Renal pelvis (tissue), 4 donors: ENCODE data around the gene SNX22. TPM values are rescaled to one million over a fixed set of nuclear protein-coding genes. Genes with fewer than 3 reads are reported as not detected.

Experiments used
- DNase-seq: peaks from one replicate; pipeline ENCODE4 v3.0.0-alpha.2; 2013
- polyA plus RNA-seq, 3 donors: library from polyadenylated mRNA; unstranded; fragments of 120-200 nt; gene quantifications; one replicate each; pipeline ENCODE4 v1.2.1, GENCODE V29; 2013; ENCODE audit not compliant: insufficient read length in 3 of 3

The SNX22 gene
- polyA plus RNA-seq, 3 donors = 1.3 to 2.5 (median 2.5) TPM

DNA sequence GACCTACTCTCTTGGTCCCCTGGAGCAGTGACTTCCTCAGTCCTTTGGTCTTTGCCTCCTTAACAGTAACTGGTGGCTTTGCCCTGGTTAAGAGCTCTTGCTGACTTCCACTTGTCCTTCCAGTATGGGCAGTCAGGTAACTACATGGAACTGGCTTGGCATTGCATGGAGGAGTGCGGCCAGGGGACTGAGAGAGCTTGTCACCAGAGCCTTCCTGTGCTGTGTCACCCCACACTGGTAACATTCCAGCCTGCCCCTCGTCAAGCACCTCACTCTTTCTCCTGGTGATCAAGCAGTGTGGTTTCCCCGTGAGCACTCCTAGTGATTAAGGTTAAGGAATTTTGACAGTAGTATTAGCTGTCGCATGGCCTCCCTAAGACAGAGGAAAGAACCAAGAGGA is 19.3 kb upstream of the SNX22 start:
- DNase-seq = no peak

DNA sequence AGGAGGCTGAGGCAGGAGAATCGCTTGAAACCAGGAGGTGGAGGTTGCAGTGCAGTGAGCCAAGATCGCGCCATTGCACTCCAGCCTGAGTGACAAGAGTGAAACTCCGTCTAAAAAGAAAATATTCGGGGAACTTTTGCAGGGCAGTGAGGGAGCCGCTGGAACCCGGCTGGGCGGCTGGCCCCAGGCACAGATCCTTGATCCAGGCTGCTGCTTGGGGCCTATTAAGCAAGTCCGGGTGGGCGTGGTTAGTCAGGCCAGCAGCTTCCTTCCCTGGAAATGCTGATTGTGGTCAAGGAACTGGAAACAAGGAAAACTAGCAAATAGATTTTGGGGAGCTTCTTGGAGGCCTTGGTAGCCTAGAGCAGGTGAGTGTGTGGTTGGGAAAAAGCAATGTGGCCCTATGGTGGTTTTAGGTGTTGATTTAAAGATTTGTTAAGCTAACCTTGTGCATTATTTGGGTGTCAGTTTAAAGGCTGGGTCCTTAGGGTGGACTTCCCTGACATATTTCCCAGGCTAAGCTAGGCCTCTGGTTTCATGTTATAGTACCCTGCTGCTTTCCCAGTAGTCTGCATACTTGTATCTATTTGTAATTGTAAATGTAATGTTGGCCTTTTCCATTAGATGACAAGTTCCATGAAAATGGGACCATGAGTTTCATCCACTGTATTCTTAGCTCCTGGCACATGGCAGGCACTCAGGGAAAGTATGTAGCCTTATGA is 17.7 kb upstream of the SNX22 start:
- no peak for DNase-seq

DNA sequence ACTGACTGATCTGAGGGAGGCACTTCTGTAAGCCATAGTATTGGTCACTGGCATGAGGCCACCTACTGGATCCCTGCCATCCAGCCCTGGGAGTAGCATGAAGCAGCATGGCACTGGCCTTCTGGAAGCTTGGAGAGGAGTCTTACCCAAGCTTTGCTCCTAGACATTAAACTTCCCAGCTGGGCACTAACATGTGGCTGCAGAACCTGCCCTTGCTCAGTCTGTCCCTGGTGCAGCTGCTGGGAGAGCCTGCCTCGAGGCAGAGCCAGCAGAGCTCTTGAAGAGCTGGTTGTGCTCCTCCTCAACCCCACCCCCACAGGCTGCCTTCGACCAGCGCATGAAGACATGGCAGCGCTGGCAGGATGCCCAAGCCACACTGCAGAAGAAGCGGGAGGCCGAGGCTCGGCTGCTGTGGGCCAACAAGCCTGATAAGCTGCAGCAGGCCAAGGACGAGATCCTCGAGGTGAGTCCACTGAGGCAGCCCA is 17.1 kb upstream of the SNX22 start:
- DNase-seq = no peak

DNA sequence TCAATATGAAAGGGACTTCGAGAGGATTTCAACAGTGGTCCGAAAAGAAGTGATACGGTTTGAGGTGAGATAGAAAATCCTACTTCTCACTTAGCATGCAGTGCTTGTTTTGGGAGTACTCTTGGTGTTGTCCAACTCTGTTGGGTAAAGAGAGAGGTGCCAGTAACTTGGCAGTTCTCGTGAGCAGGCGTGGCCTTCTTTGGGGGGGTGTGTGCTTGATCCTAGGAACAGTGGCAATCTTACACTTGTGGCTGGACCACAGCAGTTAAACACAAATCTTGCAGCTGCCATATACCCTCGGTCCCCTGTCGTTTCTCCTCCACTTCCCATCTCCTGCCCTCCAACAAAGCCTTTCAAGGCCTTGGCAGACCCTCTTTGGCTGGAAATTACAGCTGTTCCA is 15.2 kb upstream of the SNX22 start:
- no peak for DNase-seq

DNA sequence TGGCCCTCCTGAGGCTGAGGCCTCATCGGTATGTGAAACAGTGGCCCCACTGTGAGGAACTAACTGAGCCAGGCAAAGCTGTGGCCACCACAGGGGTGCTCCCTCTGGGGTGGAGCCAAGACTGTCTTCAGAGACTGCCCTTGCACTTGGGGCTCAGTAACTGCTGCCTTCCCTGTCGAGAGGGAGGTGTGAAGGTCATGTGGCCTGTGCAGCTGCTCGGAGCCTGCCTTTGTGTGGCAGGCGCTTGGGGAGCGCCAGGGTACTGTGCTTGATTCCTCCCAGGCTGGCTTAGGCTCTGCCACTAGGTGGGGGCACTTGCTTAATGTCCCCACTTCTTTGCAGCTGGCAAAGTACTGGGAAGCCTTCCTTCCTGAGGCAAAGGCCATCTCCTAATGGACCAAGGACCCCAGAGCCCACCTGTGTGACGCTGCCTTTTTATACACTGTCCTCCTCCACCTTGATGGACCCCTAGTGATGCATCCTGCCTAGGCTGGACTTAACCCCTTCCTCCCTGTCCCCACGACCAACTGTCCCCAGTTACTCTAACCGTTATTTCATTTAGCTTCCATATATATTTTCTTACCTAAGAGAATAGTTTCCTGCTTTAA is 14.2 kb upstream of the SNX22 start:
- no peak for DNase-seq

DNA sequence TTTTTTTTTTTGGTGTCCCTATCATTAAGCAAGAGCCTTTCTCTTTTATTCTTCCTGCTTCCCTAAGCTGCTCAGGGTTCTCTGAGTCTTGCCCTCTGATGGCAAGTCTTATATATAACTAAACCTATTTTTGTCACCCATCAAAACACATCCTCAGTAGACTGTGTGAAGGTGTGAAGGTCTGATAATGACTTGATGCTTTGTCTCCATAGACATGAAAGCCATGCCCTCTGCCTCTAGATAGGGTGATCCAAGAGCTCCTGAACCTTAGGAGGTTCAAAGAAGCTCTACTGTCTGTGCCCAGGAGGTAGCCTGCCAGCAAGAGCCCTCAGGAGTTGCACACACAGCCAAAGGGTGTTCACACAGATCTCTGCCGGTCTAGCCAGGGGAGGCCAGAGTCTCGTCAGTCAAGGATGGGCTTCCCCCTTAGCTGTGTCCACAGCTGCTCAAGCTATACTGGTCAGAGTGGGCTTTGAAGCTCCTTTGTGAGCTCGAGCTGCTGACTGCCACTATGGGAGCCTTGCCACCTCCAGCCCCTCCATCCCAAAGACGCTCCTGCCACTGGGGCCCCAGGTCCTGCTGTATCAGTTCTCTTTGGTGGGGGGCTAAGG is 13.1 kb upstream of the SNX22 start:
- DNase-seq = no peak

DNA sequence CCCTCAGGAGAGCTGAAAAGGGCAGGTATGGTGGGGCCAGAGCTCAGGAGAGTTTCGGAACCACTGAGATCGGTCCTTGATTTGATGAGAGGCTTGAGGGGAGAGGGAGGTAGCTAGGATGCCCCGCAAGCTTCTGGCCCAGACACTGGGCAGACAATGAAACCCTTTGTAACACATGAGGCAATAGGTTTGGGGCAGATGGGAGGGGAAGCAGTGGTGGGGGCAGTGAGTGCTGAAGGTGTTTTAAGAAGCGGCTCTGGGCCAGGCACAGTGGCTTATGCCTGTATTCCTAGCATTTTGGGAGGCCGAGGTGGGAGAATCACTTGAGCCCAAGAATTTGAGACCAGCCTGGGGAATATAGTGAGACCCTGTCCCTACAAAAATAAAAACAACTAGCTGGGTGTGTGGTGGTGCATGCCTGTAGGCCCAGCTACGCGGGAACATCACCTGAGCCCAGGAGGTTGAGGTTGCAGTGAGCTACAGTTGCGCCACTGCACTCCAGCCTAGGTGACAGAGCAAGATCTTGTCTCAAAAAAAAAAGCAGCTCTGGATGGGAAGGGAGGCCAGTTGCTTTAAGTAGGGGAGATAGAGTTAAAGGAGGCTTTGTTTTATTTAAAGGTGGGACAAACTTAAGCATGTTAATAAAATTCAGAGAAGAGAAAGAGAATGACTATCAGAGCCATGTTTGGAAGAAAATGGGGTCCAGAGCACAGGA is 9.6 kb upstream of the SNX22 start:
- DNase-seq = no peak

DNA sequence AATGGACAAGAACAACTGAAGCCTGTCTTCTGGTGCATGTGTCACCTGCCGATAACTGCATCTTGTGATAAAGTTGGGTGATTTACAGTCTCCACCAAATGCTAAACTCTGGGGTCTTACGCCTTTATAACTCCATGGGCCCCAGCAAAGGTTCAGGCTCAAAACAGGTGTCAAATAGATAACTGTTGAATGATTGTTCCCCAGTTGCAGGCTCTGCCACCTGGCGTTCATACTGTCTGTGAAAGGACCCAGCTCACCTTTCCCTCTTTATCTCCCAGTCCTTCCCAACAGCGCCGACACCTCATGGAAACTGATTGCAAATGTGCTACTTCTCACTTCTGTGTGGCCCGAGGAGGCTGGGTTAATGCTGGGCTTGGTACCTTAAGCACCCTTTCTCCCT is 8.3 kb upstream of the SNX22 start:
- DNase-seq = no peak

DNA sequence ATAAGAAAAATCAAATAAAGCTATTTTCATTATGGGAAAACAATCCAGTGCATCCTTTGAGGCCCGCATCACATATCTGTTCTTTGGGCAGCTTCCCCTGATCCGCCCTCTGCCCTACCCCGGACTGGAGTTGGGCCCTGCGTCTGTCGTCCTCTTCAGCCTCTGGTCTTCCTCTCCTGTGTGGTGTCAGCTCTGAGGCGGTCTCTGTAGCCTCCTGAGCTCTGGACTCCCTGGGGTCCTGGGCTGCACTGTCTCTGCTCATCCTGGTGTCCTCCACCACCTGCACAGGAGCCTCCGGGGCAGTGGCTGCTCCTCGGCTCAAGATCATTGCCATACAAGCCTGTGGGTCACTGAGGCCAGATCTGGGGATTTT is 7.4 kb upstream of the SNX22 start:
- DNase-seq = no peak

DNA sequence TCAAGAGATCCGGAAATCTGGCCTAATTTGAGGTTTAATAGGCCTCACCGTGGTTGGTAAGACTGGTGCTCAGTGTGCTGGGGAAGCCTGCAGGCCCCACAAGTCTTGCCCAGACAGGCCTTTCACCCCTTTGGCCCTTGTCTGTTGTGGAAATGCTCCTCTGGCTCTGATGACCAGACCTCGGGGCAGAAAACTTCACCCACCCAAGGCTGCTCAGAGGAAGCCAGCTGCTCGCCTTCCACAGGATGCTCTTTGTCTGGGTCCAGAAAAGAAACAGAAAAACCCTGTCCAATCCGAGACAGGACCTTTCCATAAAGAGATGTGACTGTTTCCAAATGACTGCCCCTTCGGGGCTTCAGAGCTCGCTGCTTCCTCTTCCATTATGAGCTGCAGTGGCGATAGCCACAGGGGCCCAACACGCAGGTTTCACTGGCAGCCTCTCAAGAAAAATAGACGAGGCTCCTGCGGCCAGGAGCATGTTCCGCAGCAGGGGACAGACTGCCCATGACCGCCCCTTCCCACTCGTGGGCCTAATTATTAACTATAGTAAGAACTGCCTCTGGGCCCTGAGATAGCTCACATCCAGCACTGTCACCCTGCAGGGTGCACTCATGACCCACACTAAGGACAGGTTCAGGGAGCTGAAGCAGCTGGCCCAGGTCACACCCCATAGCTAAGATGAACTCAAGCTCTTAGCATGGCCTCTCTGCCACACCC is 6.8 kb upstream of the SNX22 start:
- no peak for DNase-seq

DNA sequence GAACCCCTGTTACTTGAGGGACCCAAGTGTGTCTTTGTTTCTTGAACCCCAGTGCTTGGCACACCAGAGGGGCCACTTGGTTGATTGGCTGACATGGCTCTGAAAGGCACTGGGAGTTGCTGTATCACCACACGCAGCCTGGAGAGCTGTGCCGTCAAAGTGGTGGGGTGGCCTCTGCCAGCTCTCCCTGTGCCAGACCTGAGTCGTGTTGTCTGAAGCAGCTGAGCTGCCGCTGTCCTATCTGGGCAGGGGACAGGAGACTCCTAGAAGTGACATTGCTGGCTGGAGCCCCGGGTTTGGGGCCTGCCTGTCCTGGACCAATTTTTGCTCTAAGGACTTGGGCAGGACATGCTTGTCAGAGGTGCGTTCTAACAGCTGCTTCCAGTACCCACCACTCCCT is 5.5 kb upstream of the SNX22 start:
- DNase-seq = no peak

DNA sequence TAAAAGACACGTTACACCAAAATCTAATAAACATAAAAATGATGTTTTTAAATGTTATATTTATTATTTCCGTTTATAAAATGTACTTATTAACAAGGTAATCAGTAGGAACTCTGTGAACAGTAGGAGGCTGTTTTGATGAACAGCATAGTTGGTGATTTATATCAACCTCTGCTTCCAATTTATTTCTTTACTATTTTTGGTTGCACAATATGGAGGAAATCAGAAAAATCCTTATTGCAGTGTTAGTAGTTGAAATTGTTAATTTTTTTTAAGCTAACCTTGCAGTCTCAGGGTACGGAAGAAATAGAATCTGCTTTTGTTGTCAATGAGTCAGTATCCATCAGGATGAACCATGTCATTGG is 5.0 kb upstream of the SNX22 start:
- DNase-seq = no peak

DNA sequence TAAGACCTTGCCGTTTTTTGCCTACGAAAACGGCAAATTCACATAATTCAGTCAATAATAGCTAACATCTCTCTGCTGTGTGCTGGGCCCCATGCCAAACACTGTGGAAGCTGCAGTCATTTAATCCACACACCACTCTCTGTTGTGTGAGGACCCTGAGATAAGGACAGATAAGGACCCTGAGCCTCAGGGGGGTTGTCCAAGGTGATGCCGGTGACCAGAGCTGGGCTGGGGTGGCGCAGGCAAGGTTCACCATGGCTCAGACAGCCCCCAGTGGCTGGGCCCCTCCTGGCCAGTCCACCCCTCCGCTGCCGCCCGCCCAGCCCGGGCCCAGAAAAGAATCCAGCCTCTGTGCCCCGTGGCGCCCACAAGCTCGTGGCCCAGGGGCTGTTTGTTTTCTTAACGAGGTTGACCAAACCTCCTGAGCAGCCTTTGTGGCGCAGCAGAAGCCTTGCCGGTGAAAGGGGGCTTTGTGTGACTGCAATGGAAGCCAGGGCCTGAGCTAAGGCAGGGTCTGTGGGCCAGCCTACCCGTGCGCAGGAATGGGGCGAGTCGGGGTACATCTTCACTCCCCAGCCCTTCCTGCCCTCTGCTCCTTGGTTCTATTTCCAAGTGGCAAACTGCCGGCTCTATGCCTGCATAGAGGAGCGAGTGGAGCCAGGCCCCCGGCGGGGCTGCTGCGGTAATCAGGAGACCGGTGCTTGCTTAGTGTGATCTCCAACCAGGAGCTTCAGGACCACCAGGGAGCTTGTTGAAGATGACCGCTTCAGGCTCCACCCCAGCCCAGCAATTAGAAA is 4.4 kb upstream of the SNX22 start:
- no peak for DNase-seq

DNA sequence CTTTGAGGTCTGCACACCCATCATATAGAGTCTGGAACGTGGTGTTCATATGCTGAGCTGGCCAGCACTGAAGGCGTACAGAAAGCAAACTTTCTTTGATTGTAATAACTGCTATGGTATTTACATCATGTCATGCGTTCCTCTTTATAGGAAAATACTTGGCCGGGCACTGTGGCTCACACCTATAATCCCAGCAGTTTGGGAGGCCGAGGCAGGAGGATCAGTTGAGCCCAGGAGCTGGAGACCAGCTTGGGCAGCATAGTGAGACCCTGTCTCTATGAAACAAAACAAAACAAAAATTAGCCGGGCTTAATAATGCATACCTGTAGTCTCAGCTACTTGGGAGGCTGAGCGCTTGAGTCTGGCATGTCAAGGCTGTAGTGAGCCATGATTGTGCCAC is 3.4 kb upstream of the SNX22 start:
- DNase-seq = no peak

DNA sequence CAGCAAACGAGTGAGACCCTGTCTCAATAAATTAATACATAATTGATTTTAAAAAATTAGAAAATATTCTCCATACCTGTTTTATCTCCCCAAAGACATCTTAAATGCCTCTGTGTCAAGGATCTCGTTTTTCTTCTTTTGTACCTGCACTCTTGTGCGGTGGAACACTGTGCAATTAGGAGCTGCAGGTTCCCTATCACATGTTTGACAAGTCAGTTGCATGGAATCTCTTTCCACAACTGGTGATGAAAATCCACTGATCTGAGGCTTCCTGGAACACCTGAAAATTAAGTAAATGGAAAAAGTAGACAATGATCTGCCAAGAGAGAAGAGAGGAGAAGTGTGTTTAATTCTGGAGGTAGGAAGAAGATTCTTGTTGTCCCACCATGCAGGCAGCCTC is 3.0 kb upstream of the SNX22 start:
- DNase-seq = no peak

DNA sequence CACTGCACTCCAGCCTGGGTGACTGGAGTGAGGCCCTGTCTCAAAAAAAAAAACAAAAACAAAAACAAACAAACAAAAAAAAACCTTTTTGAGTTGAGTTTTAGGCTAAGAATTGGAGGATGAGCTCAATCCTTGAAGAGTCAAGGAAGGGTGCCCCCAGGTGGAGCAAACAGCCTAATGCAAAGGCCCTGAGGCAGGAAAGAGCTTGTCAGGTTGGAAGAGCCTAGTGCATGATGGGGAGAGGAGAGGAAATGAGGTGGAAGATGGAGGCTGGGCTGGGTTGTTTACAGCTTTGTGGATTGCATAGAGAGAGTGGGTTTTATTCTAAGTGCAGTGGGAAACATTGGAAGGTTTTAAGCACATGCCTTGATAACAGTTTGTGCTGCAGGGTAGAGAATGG is 2.1 kb upstream of the SNX22 start:
- no peak for DNase-seq

DNA sequence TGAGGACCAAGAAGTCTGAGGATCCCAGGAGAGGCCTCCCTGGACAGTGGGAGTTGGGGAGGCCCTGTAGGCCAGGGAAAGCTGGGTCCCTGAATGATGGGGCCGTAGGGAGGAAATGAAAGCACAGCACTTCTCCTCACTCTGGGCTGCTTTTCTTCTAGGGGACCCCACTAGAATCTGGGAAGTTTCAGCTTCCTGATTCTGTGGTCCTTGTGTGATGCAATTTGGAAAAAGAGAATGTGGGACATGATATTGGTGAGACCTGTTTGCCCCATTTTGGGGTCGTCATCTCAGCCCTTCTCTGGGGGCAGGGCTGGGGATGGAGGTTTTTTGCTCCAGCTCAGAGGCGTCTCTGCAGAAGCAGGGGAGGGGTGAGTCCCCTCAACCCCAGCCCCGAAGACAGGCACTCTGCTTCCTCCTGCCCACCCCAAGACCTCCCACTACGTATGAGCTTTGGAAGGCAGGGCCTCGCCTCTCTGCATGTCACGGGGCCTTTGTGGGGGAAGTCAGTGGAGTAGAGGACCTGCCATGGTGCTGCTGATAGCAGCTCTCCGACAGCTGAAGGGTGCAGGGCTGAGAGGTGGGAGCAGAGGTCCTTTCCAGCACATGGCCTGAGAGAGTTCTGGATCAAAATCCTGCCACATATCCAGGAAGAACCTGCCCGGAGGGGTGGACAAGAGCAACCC is 1.5 kb upstream of the SNX22 start:
- no peak for DNase-seq

DNA sequence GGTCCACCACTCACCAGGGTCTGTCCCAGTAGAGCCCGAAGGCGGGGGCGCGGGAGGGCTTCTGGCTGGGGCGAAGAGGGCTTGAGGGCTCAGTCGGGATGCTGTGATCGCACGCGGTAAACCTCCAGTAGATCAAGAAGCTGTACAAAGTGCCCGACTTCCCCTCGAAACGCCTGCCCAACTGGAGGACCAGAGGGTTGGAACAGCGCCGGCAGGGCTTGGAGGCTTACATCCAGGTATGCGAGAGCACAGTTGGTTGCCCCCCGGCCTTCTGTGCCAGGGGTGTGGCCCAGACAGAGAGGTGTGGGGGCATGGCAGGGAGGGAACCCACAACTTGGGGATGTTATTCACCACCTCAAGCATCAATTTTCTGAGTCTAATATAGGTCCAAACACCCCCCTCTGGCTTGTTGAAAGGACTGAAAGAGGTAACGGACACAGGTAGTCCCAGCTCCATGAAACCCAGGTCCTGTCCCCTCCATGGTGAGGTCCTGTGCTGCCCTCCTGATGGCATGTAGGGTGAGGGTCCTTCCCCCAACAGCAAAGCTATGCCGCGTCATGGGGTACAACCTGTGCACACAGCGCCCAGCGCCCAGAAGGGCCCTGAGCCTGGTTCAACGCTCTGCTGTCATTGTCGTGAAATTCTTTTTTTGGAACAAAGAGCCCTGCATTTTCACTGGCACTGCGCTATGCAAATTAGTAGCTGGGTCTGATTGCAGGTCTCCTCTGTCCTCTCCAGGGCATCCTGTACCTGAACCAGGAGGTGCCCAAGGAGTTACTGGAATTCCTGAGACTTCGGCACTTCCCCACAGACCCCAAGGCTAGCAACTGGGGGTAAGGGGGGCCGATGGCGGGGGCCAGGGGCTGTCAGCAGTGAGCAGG is 1.2 kb downstream of the SNX22 start:
- DNase-seq = no peak

DNA sequence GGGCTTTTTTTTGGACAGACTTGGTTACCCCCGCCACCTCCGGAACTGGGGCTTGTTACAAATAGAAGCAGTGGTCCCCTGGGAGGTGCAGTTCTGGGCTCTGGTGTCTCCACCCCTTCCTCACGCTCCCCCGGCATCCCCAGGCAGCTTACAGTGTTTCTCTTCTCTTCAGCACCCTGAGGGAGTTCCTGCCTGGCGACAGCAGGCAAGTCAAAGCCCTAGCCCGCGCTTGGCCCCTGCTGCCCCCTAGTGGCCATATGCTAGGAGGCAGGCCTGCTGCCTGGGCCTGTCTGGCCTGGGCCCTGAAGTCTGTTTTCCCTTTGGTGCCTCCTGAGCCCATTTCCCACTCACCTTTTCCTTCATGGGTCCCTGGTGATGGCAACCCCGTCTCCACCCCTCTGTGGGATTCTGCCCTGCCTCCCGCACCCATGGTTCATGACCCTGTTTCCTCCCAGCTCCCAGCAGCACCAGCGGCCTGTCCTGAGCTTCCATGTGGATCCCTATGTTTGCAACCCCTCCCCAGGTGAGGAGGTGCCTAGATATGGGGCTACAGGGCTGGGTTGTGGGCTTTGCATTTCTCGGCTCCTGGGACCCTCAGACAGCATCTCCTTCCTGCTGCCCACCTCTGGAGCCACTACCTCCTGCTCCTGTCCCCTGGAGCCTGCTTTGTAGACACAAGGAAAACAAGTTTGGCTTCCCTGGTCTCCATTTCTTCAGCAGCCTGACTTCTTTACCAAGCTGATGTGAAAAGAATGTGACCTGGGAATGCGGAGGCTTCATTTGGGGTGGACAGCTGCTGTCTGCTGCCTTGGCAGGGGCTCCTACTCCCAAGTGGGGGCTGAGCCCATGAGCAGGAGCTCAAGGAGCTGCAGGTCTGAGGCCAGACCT is 2.2 kb downstream of the SNX22 start:
- peak; percentile 86 for DNase-seq
